Pulmonary artery endothelial cell (primary cell): ENCODE results near the gene OR51E2. TPM values are rescaled to one million over a fixed set of nuclear protein-coding genes. Genes with fewer than 3 reads are reported as not detected.

Experiments
- DNase-seq: peaks from one replicate; pipeline ENCODE4 v3.0.0-alpha.2; 2011; ENCODE audit warnings: low read depth, low spot score
- total RNA-seq: library from RNA; depleted of rRNA; stranded (reverse); fragments of >200 nt; gene quantifications from 2 replicates; pipeline ENCODE4 v1.2.3, GENCODE V29; 2014

The OR51E2 gene
- total RNA-seq, 1 donor from 2014 or later, result not detected

- no peak for DNase-seq
Measured at GRCh38 chr11:4664183-4664582, 33.5 kb downstream of the OR51E2 start.

GRCh38 chr11:4662876-4663275 lies 34.8 kb downstream of the OR51E2 start:
- no peak for DNase-seq

DNA sequence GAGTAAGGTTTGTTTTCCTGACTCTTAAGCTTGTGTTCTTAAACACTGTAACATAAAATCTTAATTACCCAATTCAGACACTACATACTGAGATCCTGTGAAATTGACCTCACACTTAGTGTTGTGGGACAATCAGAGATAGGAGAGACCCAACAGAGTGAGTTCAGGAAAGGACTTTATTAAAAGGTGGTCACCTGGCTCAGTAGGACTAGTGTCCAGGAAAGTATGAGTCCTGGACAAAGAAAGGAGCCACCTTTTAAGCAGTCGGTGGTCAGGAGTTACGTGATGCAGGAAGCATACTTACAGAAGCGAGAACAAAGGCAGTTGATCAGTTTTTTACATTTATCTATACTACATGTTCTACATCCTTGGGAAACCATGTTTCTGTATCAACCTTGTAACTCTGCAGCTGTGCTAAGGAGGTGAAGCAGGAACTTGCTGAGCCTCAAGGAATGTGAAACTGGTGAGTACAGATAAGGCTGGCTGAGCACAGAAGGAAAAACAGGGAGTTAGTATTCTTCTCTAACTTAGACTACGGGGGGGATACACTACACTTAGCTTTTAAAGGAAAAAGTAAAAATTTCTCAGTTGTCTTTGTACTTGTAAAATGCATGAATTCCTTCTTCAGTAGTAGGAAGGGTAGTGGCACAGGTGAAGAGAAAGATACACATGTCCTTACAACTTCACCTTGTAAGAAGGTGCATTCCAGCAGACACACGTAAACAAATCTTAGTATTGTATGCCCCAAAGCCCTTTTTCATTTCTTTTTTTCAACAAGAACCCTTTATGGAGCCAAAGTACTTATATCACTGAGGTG lies 38.8 kb downstream of the OR51E2 start:
- DNase-seq, result no peak

GRCh38 chr11:4654635-4655369 lies 42.9 kb downstream of the OR51E2 start:
- no peak for DNase-seq

- no peak for DNase-seq
Measured at GRCh38 chr11:4647766-4648165, 49.9 kb downstream of the OR51E2 start.

DNA sequence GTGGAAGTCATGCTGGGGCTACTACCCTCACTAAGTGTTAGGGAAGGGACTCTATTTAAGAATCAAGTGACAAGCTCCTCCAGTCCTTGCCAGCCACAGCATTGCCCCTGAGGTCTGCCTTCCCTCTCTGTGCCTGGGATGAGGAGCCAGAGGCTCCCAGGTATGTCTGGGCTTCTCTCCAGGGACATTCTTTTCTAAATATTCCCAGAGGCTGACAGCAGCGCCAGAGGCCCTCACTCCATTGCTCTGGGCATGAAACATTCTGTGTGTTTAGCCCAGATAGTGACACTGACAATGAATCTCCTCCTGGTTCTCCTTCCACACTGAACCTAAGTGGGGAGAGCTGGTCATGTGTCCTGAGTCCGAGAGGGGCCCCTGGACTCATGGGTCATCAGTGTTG lies 51.7 kb downstream of the OR51E2 start:
- DNase-seq, result no peak

GRCh38 chr11:4644233-4644632 lies 53.4 kb downstream of the OR51E2 start:
- DNase-seq, result no peak

- no peak for DNase-seq
Measured at GRCh38 chr11:4643682-4644081, 54.0 kb downstream of the OR51E2 start, which contains the start of gene OR51E1. TSS of gene OR51E1 (plus strand) at chr11:4643982. CDS start at chr11:4652527, 8,545 bp downstream.

GRCh38 chr11:4643076-4643475 lies 54.6 kb downstream of the OR51E2 start:
- no peak for DNase-seq

GRCh38 chr11:4642043-4642442 lies 55.6 kb downstream of the OR51E2 start:
- no peak for DNase-seq

- DNase-seq, result no peak
Measured at GRCh38 chr11:4641501-4641900, 56.2 kb downstream of the OR51E2 start.

DNA sequence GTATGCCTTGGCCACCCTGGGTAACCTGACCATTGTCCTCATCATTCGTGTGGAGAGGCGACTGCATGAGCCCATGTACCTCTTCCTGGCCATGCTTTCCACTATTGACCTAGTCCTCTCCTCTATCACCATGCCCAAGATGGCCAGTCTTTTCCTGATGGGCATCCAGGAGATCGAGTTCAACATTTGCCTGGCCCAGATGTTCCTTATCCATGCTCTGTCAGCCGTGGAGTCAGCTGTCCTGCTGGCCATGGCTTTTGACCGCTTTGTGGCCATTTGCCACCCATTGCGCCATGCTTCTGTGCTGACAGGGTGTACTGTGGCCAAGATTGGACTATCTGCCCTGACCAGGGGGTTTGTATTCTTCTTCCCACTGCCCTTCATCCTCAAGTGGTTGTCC lies 57.7 kb downstream of the OR51E2 start:
- DNase-seq, result no peak

- DNase-seq, result no peak
Measured at GRCh38 chr11:4637662-4638047, 60.0 kb downstream of the OR51E2 start.

DNA sequence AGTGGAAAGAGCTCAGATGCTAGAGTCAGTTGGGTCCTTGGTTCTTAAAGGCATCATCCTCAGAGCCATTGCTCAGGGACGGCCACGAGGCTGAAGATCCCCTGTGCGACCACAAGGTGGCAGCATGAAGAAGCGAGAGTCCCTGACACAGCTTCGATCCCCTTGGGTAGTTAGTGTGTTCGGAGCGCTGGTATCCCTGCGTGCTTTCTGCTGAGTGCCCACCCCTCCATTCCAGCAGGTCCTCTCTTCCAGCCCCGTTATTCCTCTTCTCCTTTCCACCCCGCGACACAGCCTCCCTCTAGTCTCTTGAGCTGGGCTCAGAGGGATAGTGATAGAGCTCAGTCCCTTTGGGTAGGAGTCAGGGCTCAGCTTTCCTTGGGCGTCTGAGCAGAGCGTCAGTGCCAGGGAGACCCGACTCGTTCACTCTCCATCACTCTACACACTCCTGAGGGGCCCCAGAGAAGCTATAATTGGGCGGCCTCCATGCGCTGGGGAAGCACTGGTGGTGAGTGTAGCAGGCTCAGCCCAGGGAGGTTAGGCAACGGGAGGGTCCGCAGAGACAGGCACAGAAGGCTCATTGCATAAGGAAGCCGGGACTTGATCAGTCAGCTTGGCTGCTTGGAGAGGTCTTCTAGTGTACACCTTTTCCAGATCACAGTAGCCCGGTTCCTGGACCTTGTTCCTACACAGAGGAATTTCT lies 60.5 kb downstream of the OR51E2 start, which contains the start of gene OR51D1:
Gene OR51D1 (plus strand): TSS at position 516 of the 700 bp plus-strand sequence. CDS start 2,314 bp downstream, outside the sequence.
- peak; percentile 13 for DNase-seq

DNA sequence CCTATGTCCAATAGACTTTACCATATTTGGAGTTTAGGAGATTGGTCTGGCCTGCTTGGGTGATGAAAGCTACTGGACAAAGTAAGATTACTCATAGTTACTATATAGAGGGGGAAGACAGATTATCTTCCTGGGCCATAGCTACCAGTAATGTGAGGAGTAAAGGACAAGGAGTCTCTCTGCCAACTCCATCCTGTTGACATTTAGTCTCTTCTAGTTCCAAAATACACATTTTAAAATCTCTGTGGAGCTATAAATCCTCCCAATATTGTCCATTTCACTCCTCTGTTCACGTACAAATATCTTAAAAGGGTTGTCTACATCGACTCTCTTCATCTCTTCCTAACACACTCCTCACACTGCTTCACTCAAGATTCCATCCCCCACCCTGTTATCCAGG lies 61.5 kb downstream of the OR51E2 start:
- DNase-seq, result no peak

Other genes starting within 250 kb of the OR51E2 start
- not detected in 2 replicates for gene OR52K2, start 248.6 kb downstream of the OR51E2 start, total RNA-seq
- not detected in 2 replicates for gene OR52K1, start 215.2 kb downstream of the OR51E2 start, total RNA-seq
- not detected in 2 replicates for gene OR52M1, start 152.7 kb downstream of the OR51E2 start, total RNA-seq
- gene OR52I2, start 116.1 kb downstream of the OR51E2 start, total RNA-seq, result not detected in 2 replicates
- not detected in 2 replicates for gene OR52I1, start 103.8 kb downstream of the OR51E2 start, total RNA-seq
- 10.4 and 13.5 TPM in 2 replicates for gene TRIM68, start 89.6 kb downstream of the OR51E2 start, total RNA-seq
- gene OR51D1, start 60.4 kb downstream of the OR51E2 start, total RNA-seq, result not detected in 2 replicates
- not detected in 2 replicates for gene OR51E1, start 53.9 kb downstream of the OR51E2 start, total RNA-seq
- gene MMP26, start 6.9 kb upstream of the OR51E2 start, total RNA-seq, result not detected in 2 replicates
- not detected in 2 replicates for gene OR51F1, start 72.1 kb upstream of the OR51E2 start, total RNA-seq
- gene OR52R1, start 106.5 kb upstream of the OR51E2 start, total RNA-seq, result not detected in 2 replicates
- not detected in 2 replicates for gene OR51F2, start 123.5 kb upstream of the OR51E2 start, total RNA-seq
- not detected in 2 replicates for gene OR51S1, start 151.4 kb upstream of the OR51E2 start, total RNA-seq
- gene OR51T1, start 184.0 kb upstream of the OR51E2 start, total RNA-seq, result not detected in 2 replicates
- not detected in 2 replicates for gene OR51A7, start 205.9 kb upstream of the OR51E2 start, total RNA-seq
- gene OR51G2, start 221.5 kb upstream of the OR51E2 start, total RNA-seq, result not detected in 2 replicates
- gene OR51G1, start 226.5 kb upstream of the OR51E2 start, total RNA-seq, result not detected in 2 replicates
- gene OR51A4, start 249.8 kb upstream of the OR51E2 start, total RNA-seq, result not detected in 2 replicates